Activated T-cell treated with anti-CD3 and anti-CD28 coated beads, Interleukin-2, amount 50 U/mL, for 4 hours (primary cell): Measurements from ENCODE around the gene MSH5. TPM values are rescaled to one million over a fixed set of nuclear protein-coding genes. Genes with fewer than 3 reads are reported as not detected.
"Not testable (repeated sequence)": the region's sequence is repeated elsewhere in the genome, so short reads cannot be mapped to it uniquely, and the experiment has no call there.

ENCODE experiments used
- ATAC-seq, 2 donors: fragments of 200-7000 bp; cut with Tn5 transposase; one replicate each; pipeline ENCODE4 v1.10.0; 2021
- DNase-seq: peaks from one replicate; pipeline ENCODE4 v3.0.0-alpha.2; 2020
- H3K27me3 Mint-ChIP-seq: one replicate; pipeline ENCODE4 v1.8.0; 2021; ENCODE audit warnings: low read depth, mixed read lengths
- H3K36me3 Mint-ChIP-seq: one replicate; pipeline ENCODE4 v1.8.0; 2022; ENCODE audit warnings: mixed read lengths; ENCODE audit not compliant: insufficient read depth
- H3K4me1 Mint-ChIP-seq: one replicate; pipeline ENCODE4 v1.8.0; 2021; ENCODE audit warnings: low read depth, mixed read lengths
- H3K4me3 Mint-ChIP-seq: one replicate; pipeline ENCODE4 v1.8.0; 2021; ENCODE audit warnings: mild to moderate bottlenecking, moderate library complexity, mixed read lengths
- H3K9me3 Mint-ChIP-seq: one replicate; pipeline ENCODE4 v1.8.0; 2021; ENCODE audit warnings: mixed read lengths
- total RNA-seq, 3 donors: library from RNA; stranded (reverse); gene quantifications; one replicate each; pipeline ENCODE4 v1.2.1, GENCODE V29; 2021

Gene MSH5
- total RNA-seq, 3 donors from 2014 or later: 30.9 to 35.4 (median 34.3) TPM

GRCh38 chr6:31780507-31781243, 40.9 kb downstream of the MSH5 start:
- H3K27me3 Mint-ChIP-seq: no peaks in the 10 kb centered on the region
- no peak for ATAC-seq
- no peaks in the 10 kb centered on the region for H3K9me3 Mint-ChIP-seq
- H3K4me1 Mint-ChIP-seq: peaks cover 20% of the 10 kb centered on the region
- DNase-seq: no peak
- H3K36me3 Mint-ChIP-seq: peaks cover 23% of the 10 kb centered on the region
- no peak overlapping the region for H3K4me3 Mint-ChIP-seq

GRCh38 chr6:31781244-31782125, 41.7 kb downstream of the MSH5 start:
- peaks cover 27% of the 10 kb centered on the region for H3K36me3 Mint-ChIP-seq

GRCh38 chr6:31782126-31782855, 42.5 kb downstream of the MSH5 start:
- H3K4me1 Mint-ChIP-seq: peaks cover 8% of the 10 kb centered on the region
- DNase-seq (no peak), ATAC-seq (no peak)
- peaks cover 29% of the 10 kb centered on the region for H3K36me3 Mint-ChIP-seq
- H3K4me3 Mint-ChIP-seq: no peak overlapping the region
- H3K9me3 Mint-ChIP-seq: no peaks in the 10 kb centered on the region
- no peaks in the 10 kb centered on the region for H3K27me3 Mint-ChIP-seq

More at GRCh38 chr6:31781244-31782125, 41.7 kb downstream of the MSH5 start:
- no peaks in the 10 kb centered on the region for H3K9me3 Mint-ChIP-seq
- ATAC-seq (no peak), DNase-seq (no peak)
- no peaks in the 10 kb centered on the region for H3K27me3 Mint-ChIP-seq
- peaks cover 16% of the 10 kb centered on the region for H3K4me1 Mint-ChIP-seq
- no peak overlapping the region for H3K4me3 Mint-ChIP-seq

GRCh38 chr6:31784098-31784925, 44.5 kb downstream of the MSH5 start:
- H3K27me3 Mint-ChIP-seq: no peaks in the 10 kb centered on the region
- peaks cover 3% of the 10 kb centered on the region for H3K4me1 Mint-ChIP-seq
- DNase-seq (no peak), ATAC-seq (no peak)
- no peaks in the 10 kb centered on the region for H3K9me3 Mint-ChIP-seq
- H3K4me3 Mint-ChIP-seq: no peak overlapping the region
- H3K36me3 Mint-ChIP-seq: peaks cover 29% of the 10 kb centered on the region

GRCh38 chr6:31785475-31785874, 45.7 kb downstream of the MSH5 start:
- Mint-ChIP-seq H3K4me3 (no peak overlapping the region), H3K36me3 (peaks cover 33% of the 10 kb centered on the region), H3K27me3 (no peaks in the 10 kb centered on the region), H3K4me1 (peaks cover 3% of the 10 kb centered on the region), H3K9me3 (no peaks in the 10 kb centered on the region)
- DNase-seq (no peak), ATAC-seq (no peak)

GRCh38 chr6:31791324-31792089, 51.7 kb downstream of the MSH5 start:
- Mint-ChIP-seq H3K4me3 (no peak overlapping the region), H3K4me1 (peaks cover 26% of the 10 kb centered on the region), H3K36me3 (peaks cover 18% of the 10 kb centered on the region), H3K9me3 (no peaks in the 10 kb centered on the region), H3K27me3 (no peaks in the 10 kb centered on the region)
- DNase-seq (no peak), ATAC-seq (no peak)

- Mint-ChIP-seq H3K36me3 (peaks cover 16% of the 10 kb centered on the region), H3K4me1 (peaks cover 31% of the 10 kb centered on the region), H3K4me3 (no peak overlapping the region), H3K9me3 (no peaks in the 10 kb centered on the region), H3K27me3 (no peaks in the 10 kb centered on the region)
- no peak for ATAC-seq
- no peak for DNase-seq
These were observed 52.2 kb downstream of the MSH5 start for GRCh38 chr6:31792090-31792374.

GRCh38 chr6:31792761-31793171, 53.0 kb downstream of the MSH5 start:
- peak overlapping the region; percentile 99 for H3K4me3 Mint-ChIP-seq
- H3K36me3 Mint-ChIP-seq: peaks cover 16% of the 10 kb centered on the region
- ATAC-seq: no peak
- no peak for DNase-seq
- no peaks in the 10 kb centered on the region for H3K9me3 Mint-ChIP-seq
- H3K27me3 Mint-ChIP-seq: no peaks in the 10 kb centered on the region
- H3K4me1 Mint-ChIP-seq: peaks cover 38% of the 10 kb centered on the region

GRCh38 chr6:31793927-31794245, 54.1 kb downstream of the MSH5 start:
- ATAC-seq, DNase-seq, H3K27me3 Mint-ChIP-seq, H3K9me3 Mint-ChIP-seq: not testable (repeated sequence)
- Mint-ChIP-seq H3K36me3 (peaks cover 17% of the 10 kb centered on the region), H3K4me3 (peak overlapping the region; percentile 99), H3K4me1 (peaks cover 47% of the 10 kb centered on the region)

GRCh38 chr6:31794294-31794865, 54.6 kb downstream of the MSH5 start:
- no peaks in the 10 kb centered on the region for H3K27me3 Mint-ChIP-seq
- no peak for DNase-seq
- H3K36me3 Mint-ChIP-seq: peaks cover 16% of the 10 kb centered on the region
- peak overlapping the region; percentile 99 for H3K4me3 Mint-ChIP-seq
- no peak for ATAC-seq
- H3K4me1 Mint-ChIP-seq: peaks cover 44% of the 10 kb centered on the region
- H3K9me3 Mint-ChIP-seq: no peaks in the 10 kb centered on the region

GRCh38 chr6:31794866-31795615, 55.2 kb downstream of the MSH5 start:
- no peaks in the 10 kb centered on the region for H3K9me3 Mint-ChIP-seq
- peaks cover 12% of the 10 kb centered on the region for H3K36me3 Mint-ChIP-seq
- H3K27me3 Mint-ChIP-seq: no peaks in the 10 kb centered on the region
- H3K4me3 Mint-ChIP-seq: peak overlapping the region; percentile 99
- peaks cover 44% of the 10 kb centered on the region for H3K4me1 Mint-ChIP-seq
- DNase-seq: no peak
- peak; percentile 42 to 47 for ATAC-seq

GRCh38 chr6:31795616-31796298, 56.0 kb downstream of the MSH5 start, which contains the start of gene VARS1:
VARS1 (minus strand) TSS chr6:31795752; CDS start chr6:31795217, 535 bp downstream.
- H3K9me3 Mint-ChIP-seq: no peaks in the 10 kb centered on the region
- peaks cover 9% of the 10 kb centered on the region for H3K36me3 Mint-ChIP-seq
- H3K27me3 Mint-ChIP-seq: no peaks in the 10 kb centered on the region
- H3K4me3 Mint-ChIP-seq: peak within 1 kb of the TSS; percentile 99
- DNase-seq: peak; percentile 79
- peaks cover 41% of the 10 kb centered on the region for H3K4me1 Mint-ChIP-seq
- ATAC-seq: peak; percentile 92
